ENCODE data around the gene RNF44. TPM values are rescaled to one million over a fixed set of nuclear protein-coding genes. Genes with fewer than 3 reads are reported as not detected.
"Not testable (repeated sequence)": the region's sequence is repeated elsewhere in the genome, so short reads cannot be mapped to it uniquely, and the experiment has no call there.

The RNF44 gene
- total RNA-seq, 1 donor from 2014 or later = 139 TPM

GRCh38 chr5:176553260-176554085, 16.3 kb upstream of the RNF44 start:
- intact Hi-C loops (cut with micrococcal nuclease) = loop anchor here (2.0 kb wide), 1 partner anchor 15 kb away; no protein-coding TSS in a partner anchor

GRCh38 chr5:176552332-176552869, 15.2 kb upstream of the RNF44 start:
- intact Hi-C loops (cut with micrococcal nuclease) = no loop called here

- intact Hi-C loops (cut with micrococcal nuclease) = not testable (repeated sequence)
Observed at GRCh38 chr5:176550937-176551336, 13.7 kb upstream of the RNF44 start.

- intact Hi-C loops (cut with micrococcal nuclease) = no loop called here
Observed at GRCh38 chr5:176550275-176550831, 13.2 kb upstream of the RNF44 start.

GRCh38 chr5:176549871-176550270, 12.7 kb upstream of the RNF44 start:
- intact Hi-C loops (cut with micrococcal nuclease) = no loop called here

- intact Hi-C loops (cut with micrococcal nuclease) = no loop called here
Observed at GRCh38 chr5:176548967-176549444, 11.8 kb upstream of the RNF44 start, which contains the start of gene CDHR2. Gene CDHR2, plus strand, starts transcription at chr5:176549342. Its CDS starts 16,011 bp downstream, at chr5:176565353.

- intact Hi-C loops (cut with micrococcal nuclease) = no loop called here
Observed at GRCh38 chr5:176547802-176548201, 10.6 kb upstream of the RNF44 start.

GRCh38 chr5:176545737-176546509, 8.7 kb upstream of the RNF44 start:
- intact Hi-C loops (cut with micrococcal nuclease) = no loop called here

GRCh38 chr5:176545388-176545736, 8.2 kb upstream of the RNF44 start:
- intact Hi-C loops (cut with micrococcal nuclease) = no loop called here

GRCh38 chr5:176543428-176544182, 6.4 kb upstream of the RNF44 start:
- intact Hi-C loops (cut with micrococcal nuclease) = loop anchor here (1.0 to 5.0 kb wide), 7 partner anchors 31 to 1021 kb away; partner anchors contain the start of genes ARL10, CLTB and KIAA1191

GRCh38 chr5:176542596-176543427, 5.6 kb upstream of the RNF44 start:
- intact Hi-C loops (cut with micrococcal nuclease) = loop anchor here (1.0 to 5.0 kb wide), 8 partner anchors 9 to 1021 kb away; partner anchors contain the start of genes ARL10, CLTB, FAF2 and KIAA1191

- intact Hi-C loops (cut with micrococcal nuclease) = loop anchor here (1.0 to 5.0 kb wide), 4 partner anchors 8 to 1020 kb away; partner anchors contain the start of genes FAF2 and TSPAN17
Observed at GRCh38 chr5:176542135-176542595, 5.0 kb upstream of the RNF44 start.

GRCh38 chr5:176541338-176542134, 4.3 kb upstream of the RNF44 start:
- intact Hi-C loops (cut with micrococcal nuclease) = loop anchor here (1.0 to 5.0 kb wide), 4 partner anchors 7 to 1019 kb away; partner anchors contain the start of genes FAF2 and TSPAN17

GRCh38 chr5:176540956-176541337, 3.7 kb upstream of the RNF44 start:
- intact Hi-C loops (cut with micrococcal nuclease) = loop anchor here (5.0 kb wide), 1 partner anchor 1019 kb away; no protein-coding TSS in a partner anchor

- intact Hi-C loops (cut with micrococcal nuclease) = loop anchor here (5.0 kb wide), 1 partner anchor 1018 kb away; no protein-coding TSS in a partner anchor
Observed at GRCh38 chr5:176540476-176540899, 3.3 kb upstream of the RNF44 start.

GRCh38 chr5:176538989-176539384, 1.8 kb upstream of the RNF44 start:
- intact Hi-C loops (cut with micrococcal nuclease) = loop anchor here (2.0 to 10.0 kb wide), 10 partner anchors 16 to 1666 kb away; partner anchors contain the start of genes GPRIN1, GRK6, HNRNPAB and LMAN2

- intact Hi-C loops (cut with micrococcal nuclease) = loop anchor here (2.0 to 10.0 kb wide), 10 partner anchors 16 to 1666 kb away; partner anchors contain the start of genes GPRIN1, GRK6, HNRNPAB and LMAN2
Observed at GRCh38 chr5:176538230-176538988, 1.2 kb upstream of the RNF44 start.
